ENCODE data around the gene PTPRN2.

The PTPRN2 gene

GRCh38 chr7:157752832-157753291 lies 834.8 kb downstream of the PTPRN2 start:
- no peaks in the 10 kb centered on the region for H3K36me3 ChIP-seq (ENCODE audit: control insufficient read depth, insufficient read depth, low read length)
- H3K27ac ChIP-seq (ENCODE audit: low read depth, low read length), result no peak overlapping the region
- H3K9me3 ChIP-seq (ENCODE audit: control insufficient read depth, insufficient read depth, low read depth, low read length), result peaks cover 1% of the 10 kb centered on the region; the same call in 1 of the 2 replicates
- no peaks in the 10 kb centered on the region for H3K4me1 ChIP-seq (ENCODE audit: control insufficient read depth, insufficient read depth, low read length)
- no peaks in the 10 kb centered on the region for H3K27me3 ChIP-seq (ENCODE audit: control insufficient read depth, insufficient read depth, low read length)
- no peak overlapping the region for H3K9ac ChIP-seq (ENCODE audit: low read length)
- no peak overlapping the region for H3K4me3 ChIP-seq (ENCODE audit: low read depth, low read length)

GRCh38 chr7:157751951-157752673 lies 835.5 kb downstream of the PTPRN2 start:
- H3K9me3 ChIP-seq (ENCODE audit: control insufficient read depth, insufficient read depth, low read depth, low read length), result no peaks in the 10 kb centered on the region; the same call in 1 of the 2 replicates
- no peak overlapping the region for H3K9ac ChIP-seq (ENCODE audit: low read length)
- H3K36me3 ChIP-seq (ENCODE audit: control insufficient read depth, insufficient read depth, low read length), result no peaks in the 10 kb centered on the region
- H3K4me3 ChIP-seq (ENCODE audit: low read depth, low read length), result no peak overlapping the region
- H3K27ac ChIP-seq (ENCODE audit: low read depth, low read length), result no peak overlapping the region
- H3K4me1 ChIP-seq (ENCODE audit: control insufficient read depth, insufficient read depth, low read length), result no peaks in the 10 kb centered on the region
- no peaks in the 10 kb centered on the region for H3K27me3 ChIP-seq (ENCODE audit: control insufficient read depth, insufficient read depth, low read length)

- Histone ChIP-seq H3K4me3 (ENCODE audit: low read depth, low read length) (no peak overlapping the region), H3K27ac (ENCODE audit: low read depth, low read length) (no peak overlapping the region), H3K27me3 (ENCODE audit: control insufficient read depth, insufficient read depth, low read length) (no peaks in the 10 kb centered on the region), H3K4me1 (ENCODE audit: control insufficient read depth, insufficient read depth, low read length) (no peaks in the 10 kb centered on the region), H3K36me3 (ENCODE audit: control insufficient read depth, insufficient read depth, low read length) (no peaks in the 10 kb centered on the region), H3K9me3 (ENCODE audit: control insufficient read depth, insufficient read depth, low read depth, low read length) (no peaks in the 10 kb centered on the region; the same call in 1 of the 2 replicates), H3K9ac (ENCODE audit: low read length) (no peak overlapping the region)
Observed at GRCh38 chr7:157751406-157751805, 836.2 kb downstream of the PTPRN2 start.

- Histone ChIP-seq H3K36me3 (ENCODE audit: control insufficient read depth, insufficient read depth, low read length) (no peaks in the 10 kb centered on the region), H3K9me3 (ENCODE audit: control insufficient read depth, insufficient read depth, low read depth, low read length) (no peaks in the 10 kb centered on the region; the same call in 1 of the 2 replicates), H3K4me3 (ENCODE audit: low read depth, low read length) (no peak overlapping the region), H3K4me1 (ENCODE audit: control insufficient read depth, insufficient read depth, low read length) (no peaks in the 10 kb centered on the region), H3K27me3 (ENCODE audit: control insufficient read depth, insufficient read depth, low read length) (no peaks in the 10 kb centered on the region), H3K9ac (ENCODE audit: low read length) (no peak overlapping the region), H3K27ac (ENCODE audit: low read depth, low read length) (no peak overlapping the region)
Observed at GRCh38 chr7:157750291-157750690, 837.3 kb downstream of the PTPRN2 start.

GRCh38 chr7:157745721-157746709 lies 841.6 kb downstream of the PTPRN2 start:
- Histone ChIP-seq H3K4me3 (ENCODE audit: low read depth, low read length) (no peak overlapping the region), H3K27me3 (ENCODE audit: control insufficient read depth, insufficient read depth, low read length) (no peaks in the 10 kb centered on the region; the same call in 1 of the 2 replicates), H3K9me3 (ENCODE audit: control insufficient read depth, insufficient read depth, low read depth, low read length) (no peaks in the 10 kb centered on the region; the same call in 1 of the 2 replicates), H3K9ac (ENCODE audit: low read length) (no peak overlapping the region), H3K27ac (ENCODE audit: low read depth, low read length) (no peak overlapping the region), H3K36me3 (ENCODE audit: control insufficient read depth, insufficient read depth, low read length) (no peaks in the 10 kb centered on the region), H3K4me1 (ENCODE audit: control insufficient read depth, insufficient read depth, low read length) (no peaks in the 10 kb centered on the region)

- H3K4me1 ChIP-seq (ENCODE audit: control insufficient read depth, insufficient read depth, low read length), result no peaks in the 10 kb centered on the region
- H3K27ac ChIP-seq (ENCODE audit: low read depth, low read length), result no peak overlapping the region
- H3K27me3 ChIP-seq (ENCODE audit: control insufficient read depth, insufficient read depth, low read length), result no peaks in the 10 kb centered on the region; the same call in 1 of the 2 replicates
- H3K9ac ChIP-seq (ENCODE audit: low read length), result no peak overlapping the region
- no peaks in the 10 kb centered on the region; the same call in 1 of the 2 replicates for H3K9me3 ChIP-seq (ENCODE audit: control insufficient read depth, insufficient read depth, low read depth, low read length)
- H3K4me3 ChIP-seq (ENCODE audit: low read depth, low read length), result no peak overlapping the region
- no peaks in the 10 kb centered on the region for H3K36me3 ChIP-seq (ENCODE audit: control insufficient read depth, insufficient read depth, low read length)
Observed at GRCh38 chr7:157744786-157745601, 842.6 kb downstream of the PTPRN2 start.

GRCh38 chr7:157743781-157744525 lies 843.7 kb downstream of the PTPRN2 start:
- no peaks in the 10 kb centered on the region for H3K9me3 ChIP-seq (ENCODE audit: control insufficient read depth, insufficient read depth, low read depth, low read length)
- H3K36me3 ChIP-seq (ENCODE audit: control insufficient read depth, insufficient read depth, low read length), result no peaks in the 10 kb centered on the region
- no peak overlapping the region for H3K27ac ChIP-seq (ENCODE audit: low read depth, low read length)
- H3K9ac ChIP-seq (ENCODE audit: low read length), result no peak overlapping the region
- no peak overlapping the region for H3K4me3 ChIP-seq (ENCODE audit: low read depth, low read length)
- peaks cover 2% of the 10 kb centered on the region; the same call in 1 of the 2 replicates for H3K27me3 ChIP-seq (ENCODE audit: control insufficient read depth, insufficient read depth, low read length)
- H3K4me1 ChIP-seq (ENCODE audit: control insufficient read depth, insufficient read depth, low read length), result no peaks in the 10 kb centered on the region

GRCh38 chr7:157740251-157740798 lies 847.3 kb downstream of the PTPRN2 start:
- Histone ChIP-seq H3K9me3 (ENCODE audit: control insufficient read depth, insufficient read depth, low read depth, low read length) (no peaks in the 10 kb centered on the region), H3K4me3 (ENCODE audit: low read depth, low read length) (no peak overlapping the region), H3K36me3 (ENCODE audit: control insufficient read depth, insufficient read depth, low read length) (no peaks in the 10 kb centered on the region), H3K27ac (ENCODE audit: low read depth, low read length) (no peak overlapping the region), H3K4me1 (ENCODE audit: control insufficient read depth, insufficient read depth, low read length) (peaks cover 11% of the 10 kb centered on the region; the same call in 1 of the 2 replicates), H3K27me3 (ENCODE audit: control insufficient read depth, insufficient read depth, low read length) (peaks cover 19% of the 10 kb centered on the region; the same call in 1 of the 2 replicates), H3K9ac (ENCODE audit: low read length) (no peak overlapping the region)

GRCh38 chr7:157739650-157740049 lies 848.0 kb downstream of the PTPRN2 start:
- Histone ChIP-seq H3K36me3 (ENCODE audit: control insufficient read depth, insufficient read depth, low read length) (no peaks in the 10 kb centered on the region), H3K27ac (ENCODE audit: low read depth, low read length) (no peak overlapping the region)

More at GRCh38 chr7:157739650-157740049, 848.0 kb downstream of the PTPRN2 start:
- Histone ChIP-seq H3K4me3 (ENCODE audit: low read depth, low read length) (no peak overlapping the region), H3K9me3 (ENCODE audit: control insufficient read depth, insufficient read depth, low read depth, low read length) (no peaks in the 10 kb centered on the region), H3K27me3 (ENCODE audit: control insufficient read depth, insufficient read depth, low read length) (peaks cover 26% of the 10 kb centered on the region), H3K4me1 (ENCODE audit: control insufficient read depth, insufficient read depth, low read length) (peaks cover 11% of the 10 kb centered on the region; the same call in 1 of the 2 replicates), H3K9ac (ENCODE audit: low read length) (no peak overlapping the region)
